ENCODE measurements around the gene TMC1.

TMC1 gene

GRCh38 chr9:72597601-72598000 lies 76.2 kb downstream of the TMC1 start:
- Histone ChIP-seq H3K27ac (ENCODE audit: extremely low read depth, low read depth, low read length) (no peak overlapping the region), H3K4me1 (ENCODE audit: control insufficient read depth, insufficient read depth, low read length) (no peaks in the 10 kb centered on the region), H3K36me3 (ENCODE audit: control insufficient read depth in 2 of 2, insufficient read depth in 1 of 2, low read length in 2 of 2) (no peaks in the 10 kb centered on the region), H3K4me3 (ENCODE audit: low read depth, low read length) (no peak overlapping the region), H3K9me3 (ENCODE audit: control insufficient read depth, insufficient read depth, low read depth, low read length) (no peaks in the 10 kb centered on the region)
- POLR2A ChIA-PET = interaction anchor here (0.8 to 2.4 kb wide), 2 partner anchors 233 to 393 kb away, joined by 5 to 7 read pairs; partner anchors contain the start of gene ZFAND5
- TF ChIP-seq ZNF830 (tag by site-specific recombination; IDR thresholded peaks at IDR 0.05; ENCODE audit: low read depth) (no peak), ZNF24 (tag by site-specific recombination; IDR thresholded peaks at IDR 0.05) (no peak), GLIS1 (tag by site-specific recombination; IDR thresholded peaks at IDR 0.05) (no peak), ZNF324 (tag by site-specific recombination; IDR thresholded peaks at IDR 0.05) (no peak), ZBTB1 (tag by site-specific recombination; IDR thresholded peaks at IDR 0.05) (no peak), ZNF777 (tag by site-specific recombination; IDR thresholded peaks at IDR 0.05; ENCODE audit: borderline replicate concordance) (no peak), ZNF664 (tag by site-specific recombination; IDR thresholded peaks at IDR 0.05) (no peak), PBX3 (CRISPR knock-in tag; IDR thresholded peaks at IDR 0.05) (no peak), ZNF843 (tag by site-specific recombination; IDR thresholded peaks at IDR 0.05) (no peak), ZNF768 (tag by site-specific recombination; IDR thresholded peaks at IDR 0.05) (no peak), ZNF701 (tag by site-specific recombination; IDR thresholded peaks at IDR 0.05) (no peak), BCL11A (tag by site-specific recombination; IDR thresholded peaks at IDR 0.05; ENCODE audit: low read depth) (no peak), ZNF266 (tag by site-specific recombination; IDR thresholded peaks at IDR 0.05; ENCODE audit: low read depth) (no peak), SP2 (tag by site-specific recombination; IDR thresholded peaks at IDR 0.05) (no peak), ZNF133 (tag by site-specific recombination; IDR thresholded peaks at IDR 0.05) (no peak), ZNF791 (tag by site-specific recombination; IDR thresholded peaks at IDR 0.05) (no peak)
- TF ChIP-seq, protein P1, sequence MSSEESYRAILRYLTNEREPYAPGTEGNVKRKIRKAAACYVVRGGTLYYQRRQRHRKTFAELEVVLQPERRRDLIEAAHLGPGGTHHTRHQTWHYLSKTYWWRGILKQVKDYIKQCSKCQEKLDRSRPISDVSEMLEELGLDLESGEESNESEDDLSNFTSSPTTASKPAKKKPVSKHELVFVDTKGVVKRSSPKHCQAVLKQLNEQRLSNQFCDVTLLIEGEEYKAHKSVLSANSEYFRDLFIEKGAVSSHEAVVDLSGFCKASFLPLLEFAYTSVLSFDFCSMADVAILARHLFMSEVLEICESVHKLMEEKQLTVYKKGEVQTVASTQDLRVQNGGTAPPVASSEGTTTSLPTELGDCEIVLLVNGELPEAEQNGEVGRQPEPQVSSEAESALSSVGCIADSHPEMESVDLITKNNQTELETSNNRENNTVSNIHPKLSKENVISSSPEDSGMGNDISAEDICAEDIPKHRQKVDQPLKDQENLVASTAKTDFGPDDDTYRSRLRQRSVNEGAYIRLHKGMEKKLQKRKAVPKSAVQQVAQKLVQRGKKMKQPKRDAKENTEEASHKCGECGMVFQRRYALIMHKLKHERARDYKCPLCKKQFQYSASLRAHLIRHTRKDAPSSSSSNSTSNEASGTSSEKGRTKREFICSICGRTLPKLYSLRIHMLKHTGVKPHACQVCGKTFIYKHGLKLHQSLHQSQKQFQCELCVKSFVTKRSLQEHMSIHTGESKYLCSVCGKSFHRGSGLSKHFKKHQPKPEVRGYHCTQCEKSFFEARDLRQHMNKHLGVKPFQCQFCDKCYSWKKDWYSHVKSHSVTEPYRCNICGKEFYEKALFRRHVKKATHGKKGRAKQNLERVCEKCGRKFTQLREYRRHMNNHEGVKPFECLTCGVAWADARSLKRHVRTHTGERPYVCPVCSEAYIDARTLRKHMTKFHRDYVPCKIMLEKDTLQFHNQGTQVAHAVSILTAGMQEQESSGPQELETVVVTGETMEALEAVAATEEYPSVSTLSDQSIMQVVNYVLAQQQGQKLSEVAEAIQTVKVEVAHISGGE (tag by site-specific recombination; conservative IDR thresholded peaks at IDR 0.05; ENCODE audit: low read depth) = no peak
- TF ChIP-seq, protein P2, sequence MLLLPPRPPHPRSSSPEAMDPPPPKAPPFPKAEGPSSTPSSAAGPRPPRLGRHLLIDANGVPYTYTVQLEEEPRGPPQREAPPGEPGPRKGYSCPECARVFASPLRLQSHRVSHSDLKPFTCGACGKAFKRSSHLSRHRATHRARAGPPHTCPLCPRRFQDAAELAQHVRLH (tag by site-specific recombination; IDR thresholded peaks at IDR 0.05) = no peak
- CTCF ChIA-PET = interaction anchor here (0.6 to 2.5 kb wide), 4 partner anchors 9 to 316 kb away, joined by 3 to 6 read pairs (median 3); no protein-coding TSS in a partner anchor

GRCh38 chr9:72598639-72599038 lies 77.2 kb downstream of the TMC1 start:
- Histone ChIP-seq H3K36me3 (ENCODE audit: control insufficient read depth in 2 of 2, insufficient read depth in 1 of 2, low read length in 2 of 2) (no peaks in the 10 kb centered on the region), H3K4me3 (ENCODE audit: low read depth, low read length) (no peak overlapping the region), H3K9me3 (ENCODE audit: control insufficient read depth, insufficient read depth, low read depth, low read length) (no peaks in the 10 kb centered on the region), H3K4me1 (ENCODE audit: control insufficient read depth, insufficient read depth, low read length) (no peaks in the 10 kb centered on the region), H3K27ac (ENCODE audit: extremely low read depth, low read depth, low read length) (no peak overlapping the region)
- POLR2A ChIA-PET = interaction anchor here (0.7 to 2.4 kb wide), 2 partner anchors 233 to 234 kb away, joined by 3 to 7 read pairs; partner anchors contain the start of gene ZFAND5
- CTCF ChIA-PET = interaction anchor here (1.7 to 2.5 kb wide), 2 partner anchors 10 to 224 kb away, joined by 6 read pairs; no protein-coding TSS in a partner anchor
- TF ChIP-seq, protein P1 (tag by site-specific recombination; conservative IDR thresholded peaks at IDR 0.05; ENCODE audit: low read depth) = no peak
- TF ChIP-seq ZNF266 (tag by site-specific recombination; IDR thresholded peaks at IDR 0.05; ENCODE audit: low read depth) (no peak), ZNF560 (tag by site-specific recombination; IDR thresholded peaks at IDR 0.05; ENCODE audit: borderline replicate concordance) (no peak), ZNF2 (tag by site-specific recombination; IDR thresholded peaks at IDR 0.05) (no peak), ZNF280C (tag by site-specific recombination; IDR thresholded peaks at IDR 0.05) (no peak), ZNF645 (tag by site-specific recombination; IDR thresholded peaks at IDR 0.05) (no peak)
